Activated CD8-positive, alpha-beta memory T cell treated with anti-CD3 and anti-CD28 coated beads, Interleukin-2, amount 50 U/mL, for 1 hour (primary cell): Measurements from ENCODE around the gene TOPORS.
A peak's percentile ranks its signal among the peaks of the same experiment; 100 is the strongest.
"Not testable (repeated sequence)": the region's sequence is repeated elsewhere in the genome, so short reads cannot be mapped to it uniquely, and the experiment has no call there.

Experiments
- DNase-seq: peaks from one replicate; pipeline ENCODE4 v3.0.0-alpha.2; 2020; ENCODE audit errors: extremely low read depth

Gene TOPORS

GRCh38 chr9:32552172-32552872, at the start of gene TOPORS, which contains the start of gene SMIM27:
Gene TOPORS, minus strand, starts transcription at chr9:32552586. Its CDS starts 150 bp downstream, at chr9:32552436.
Gene SMIM27, plus strand, starts transcription at chr9:32552327. Its CDS starts 108 bp downstream, at chr9:32552435.
- DNase-seq, result peak; percentile 77

DNA sequence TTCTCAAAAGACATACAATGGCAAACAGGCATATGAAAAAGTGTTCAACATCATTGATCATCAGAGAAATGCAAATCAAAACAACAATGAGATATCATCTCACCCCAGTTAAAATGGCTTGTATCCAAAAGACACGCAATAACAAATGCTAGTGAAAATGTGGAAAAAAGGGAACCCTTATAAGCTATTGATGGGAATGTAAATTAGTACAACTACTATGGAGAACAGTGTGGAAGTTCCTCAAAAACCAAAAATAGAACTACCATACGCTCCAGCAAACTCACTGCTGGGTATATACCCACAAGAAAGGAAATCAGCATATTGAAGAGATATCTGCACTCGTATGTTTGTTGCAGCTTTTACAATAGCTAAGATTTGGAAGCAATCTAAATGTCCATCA, 46.6 kb upstream of the TOPORS start:
- not testable (repeated sequence) for DNase-seq

GRCh38 chr9:32596936-32597335, 44.5 kb upstream of the TOPORS start:
- DNase-seq, result no peak

GRCh38 chr9:32596096-32596865, 43.9 kb upstream of the TOPORS start:
- no peak for DNase-seq

- DNase-seq, result no peak
These were observed 38.5 kb upstream of the TOPORS start for GRCh38 chr9:32590898-32591297.

- DNase-seq, result no peak
These were observed 38.1 kb upstream of the TOPORS start for GRCh38 chr9:32590476-32590875.

DNA sequence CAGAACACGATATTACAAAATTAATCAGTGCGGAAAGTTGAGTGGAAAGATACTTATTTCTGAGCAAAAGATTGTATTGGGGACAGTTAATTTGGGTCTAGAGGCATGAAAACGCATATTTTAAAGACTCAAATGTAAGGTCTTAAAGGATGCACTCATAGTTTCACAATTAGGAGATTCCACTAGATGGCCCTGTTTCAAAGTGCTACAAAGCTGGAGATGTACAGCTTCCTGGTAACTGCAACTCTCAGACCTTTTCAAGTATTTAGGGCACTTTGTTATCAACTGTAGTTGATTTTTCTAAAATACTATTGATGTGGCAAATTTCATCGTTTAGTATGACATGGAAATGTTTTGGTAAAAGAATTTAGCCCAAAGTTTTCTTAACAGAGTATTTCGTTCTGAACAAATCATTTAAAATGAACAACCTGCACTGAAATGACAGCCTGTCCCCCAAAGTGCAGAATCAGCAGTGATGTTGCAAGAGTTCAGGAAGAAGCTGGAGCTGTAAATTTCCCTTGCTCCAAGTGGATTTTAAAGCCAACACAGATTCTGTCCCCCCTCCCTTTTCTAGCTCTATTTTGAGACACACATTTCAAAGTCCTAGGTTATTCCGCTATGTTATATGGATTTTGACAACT, 36.8 kb upstream of the TOPORS start:
- no peak for DNase-seq

DNA sequence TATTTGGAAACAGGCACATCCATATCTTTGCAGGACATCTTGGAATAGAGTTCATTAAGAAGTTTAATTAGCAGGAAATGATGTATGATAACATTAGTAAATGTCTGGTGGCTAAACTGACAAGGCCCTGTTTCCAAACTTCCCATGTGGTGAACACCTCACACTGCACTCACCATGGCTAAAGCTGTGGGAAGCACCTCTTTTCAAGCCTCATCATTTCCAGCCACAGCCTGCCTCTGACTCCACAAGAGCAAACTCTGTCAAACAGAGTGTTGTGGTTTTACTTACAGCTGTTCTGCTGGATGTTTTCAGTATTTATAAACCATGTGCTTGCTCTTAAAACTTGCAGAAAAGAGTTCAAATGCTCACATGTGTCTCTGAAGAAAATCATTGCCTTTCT, 35.5 kb upstream of the TOPORS start:
- DNase-seq, result no peak

DNA sequence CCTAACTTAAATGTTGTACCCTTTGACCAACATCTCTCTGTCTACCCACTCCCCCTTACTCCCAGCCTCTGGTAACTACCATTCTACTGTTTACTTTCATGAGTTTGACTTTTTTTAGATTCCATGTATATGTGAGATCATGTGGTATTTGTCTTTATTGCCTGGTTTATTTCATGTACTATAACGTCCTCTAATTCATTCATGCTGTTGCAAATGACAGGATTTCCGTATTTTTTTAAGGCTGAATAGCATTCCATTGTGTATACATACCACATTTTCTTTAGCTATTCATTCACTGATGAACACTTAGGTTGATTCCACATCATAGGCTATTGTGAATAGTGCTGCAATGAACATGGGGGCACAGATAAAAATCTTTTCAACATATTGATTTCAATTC, 32.4 kb upstream of the TOPORS start:
- no peak for DNase-seq

DNA sequence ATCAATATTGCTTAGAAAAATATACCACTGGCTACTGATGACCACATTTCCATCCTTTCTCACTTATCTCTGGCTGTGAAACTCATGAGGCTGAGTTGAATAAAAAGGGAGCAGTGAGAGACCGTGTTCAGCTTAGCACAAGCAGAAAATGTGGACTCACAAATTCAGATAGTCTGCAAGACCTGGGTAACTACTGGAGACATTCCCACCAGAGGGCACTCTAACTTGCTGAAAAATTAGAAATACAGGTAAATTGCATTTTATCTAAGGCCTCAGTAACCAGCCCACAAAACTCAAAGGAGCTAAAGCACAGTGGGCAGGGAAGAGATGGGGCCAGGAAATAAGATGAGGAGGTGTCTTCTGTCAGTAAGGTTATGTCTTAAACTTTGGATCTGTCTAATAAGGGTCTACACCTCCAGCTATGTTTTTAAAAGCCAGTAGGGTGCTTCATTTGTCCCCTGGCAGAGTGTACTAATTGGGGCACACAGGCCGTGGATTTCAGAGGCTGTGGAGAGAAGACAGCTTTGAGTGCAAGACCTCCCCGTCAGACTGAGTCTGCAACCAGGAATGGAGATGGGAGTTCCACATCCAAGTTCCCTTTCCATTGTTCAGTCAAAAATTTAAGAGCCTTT, 29.2 kb upstream of the TOPORS start:
- DNase-seq, result no peak

- no peak for DNase-seq
These were observed 28.4 kb upstream of the TOPORS start for GRCh38 chr9:32580631-32581300.

GRCh38 chr9:32579706-32580331, 27.4 kb upstream of the TOPORS start:
- peak; percentile 43 for DNase-seq

DNA sequence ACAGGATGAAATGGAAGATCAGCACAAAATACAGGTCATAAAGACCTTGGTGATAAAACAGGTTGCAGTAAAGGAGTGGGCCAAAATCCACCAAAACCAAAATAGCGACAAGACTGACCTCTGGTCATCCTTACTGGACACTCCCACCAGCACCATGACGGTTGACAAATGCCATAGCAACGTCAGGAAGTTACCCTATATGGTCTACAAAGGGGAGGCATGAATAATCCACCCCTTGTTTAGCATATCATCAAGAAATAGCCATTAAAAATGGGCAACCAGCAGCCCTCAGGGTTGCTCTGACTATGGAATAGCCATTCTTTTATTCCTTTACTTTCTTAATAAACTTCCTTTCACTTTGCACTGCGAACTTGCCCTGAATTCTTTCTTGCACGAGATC, 26.6 kb upstream of the TOPORS start:
- no peak for DNase-seq

DNA sequence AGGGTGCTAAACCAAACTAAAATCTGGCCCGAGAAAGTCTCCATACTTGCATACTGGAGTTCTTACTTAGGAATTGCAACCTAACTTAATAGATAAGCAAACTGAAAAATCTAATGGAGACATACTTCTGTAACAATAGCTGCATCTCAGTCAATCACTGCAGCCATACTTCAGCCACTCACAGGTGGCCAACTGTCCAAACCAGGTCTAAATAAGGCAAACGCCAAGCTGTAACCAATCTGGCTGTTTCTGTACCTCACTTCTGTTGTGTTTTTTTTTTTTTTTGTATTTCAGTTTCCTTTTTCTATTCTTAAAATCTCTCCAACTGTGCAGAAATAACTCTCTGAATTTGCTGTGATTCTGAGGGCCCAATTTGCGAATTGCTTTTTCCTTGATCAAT, 24.9 kb upstream of the TOPORS start:
- no peak for DNase-seq

DNA sequence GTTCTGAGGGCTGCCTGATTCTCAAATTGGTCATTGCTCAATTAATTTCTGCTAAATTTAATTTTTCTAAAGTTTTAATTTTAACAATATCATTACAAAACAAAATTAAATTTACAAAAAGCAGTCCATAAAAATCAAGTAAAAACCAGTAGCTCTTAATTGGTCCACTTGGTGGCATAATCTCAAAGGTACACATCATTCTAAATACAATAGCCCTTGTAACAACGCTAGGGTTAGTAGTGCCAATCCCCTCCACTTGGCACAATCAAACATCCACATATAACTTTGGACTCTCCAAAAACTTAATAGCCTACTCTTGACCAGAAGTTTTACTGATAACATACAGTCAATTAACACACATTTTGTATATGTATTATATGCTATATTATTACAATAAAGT, 22.5 kb upstream of the TOPORS start:
- DNase-seq, result no peak

- no peak for DNase-seq
These were observed 21.4 kb upstream of the TOPORS start for GRCh38 chr9:32573821-32574220.

- peak; percentile 88 for DNase-seq
These were observed 20.6 kb upstream of the TOPORS start, which contains the start of gene NDUFB6 for GRCh38 chr9:32572900-32573523. Gene NDUFB6, minus strand, starts transcription at chr9:32573159. Its CDS starts 99 bp downstream, at chr9:32573060.

DNA sequence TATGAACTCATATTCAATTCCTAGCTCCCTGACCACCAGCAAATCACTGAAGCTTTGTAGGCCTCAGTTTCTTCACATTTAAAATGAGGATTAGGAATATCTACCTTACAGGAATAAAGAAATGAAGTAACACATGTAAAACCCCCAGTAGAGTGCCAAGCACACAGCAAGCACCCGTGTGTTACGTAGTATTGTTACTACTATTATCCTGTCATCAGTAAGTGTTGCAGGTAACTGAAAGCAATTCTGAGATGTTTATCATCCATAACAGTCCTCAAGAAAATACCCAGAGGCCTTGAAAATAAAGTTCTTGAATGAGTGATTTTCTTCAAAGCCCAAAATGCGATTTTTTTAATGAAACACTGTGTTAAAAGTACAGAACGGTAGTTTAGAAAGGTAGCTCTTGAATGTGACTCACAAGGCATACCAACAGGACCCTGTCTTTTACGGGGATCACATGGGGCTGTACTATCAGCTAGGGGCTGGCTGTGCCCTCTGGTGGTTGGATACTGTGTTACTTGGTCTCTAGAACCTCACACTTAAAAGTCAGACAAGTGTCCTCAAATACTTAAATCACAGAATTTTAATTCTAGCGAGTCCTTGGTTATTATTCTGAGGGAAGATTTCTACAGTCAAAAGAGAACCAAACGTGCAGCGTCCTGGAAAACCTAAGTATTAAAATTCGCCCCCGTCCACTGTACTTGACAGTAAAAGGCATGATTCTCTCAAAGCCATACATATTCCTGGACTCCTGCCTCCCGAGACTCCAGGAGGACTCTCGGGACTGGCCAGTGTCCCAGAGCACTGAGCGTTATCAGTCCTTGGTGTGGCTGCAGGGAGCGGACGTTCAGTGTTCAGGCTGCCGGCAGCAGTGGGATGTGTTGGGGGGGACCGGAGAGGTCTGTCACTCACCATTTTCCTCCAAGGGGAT, 19.8 kb upstream of the TOPORS start:
- peak; percentile 69 for DNase-seq

GRCh38 chr9:32570262-32570661, 17.9 kb upstream of the TOPORS start:
- DNase-seq, result no peak
